ENCODE results near the gene PSMB5.

PSMB5 gene

GRCh38 chr14:22985894-22986507 is 48.7 kb downstream of the PSMB5 start:
- no peak for DNase-seq

GRCh38 chr14:22984959-22985658 is 49.6 kb downstream of the PSMB5 start:
- no peak for DNase-seq

- peak; percentile 98 for DNase-seq
Measured at GRCh38 chr14:22982477-22983245, 52.0 kb downstream of the PSMB5 start, which contains the start of gene AJUBA. AJUBA (minus strand) TSS chr14:22982551; CDS start chr14:22982266, 285 bp downstream.

GRCh38 chr14:22981876-22982476 is 52.7 kb downstream of the PSMB5 start:
- DNase-seq, result no peak

- DNase-seq, result no peak
Measured at GRCh38 chr14:22981090-22981875, 53.4 kb downstream of the PSMB5 start.

GRCh38 chr14:22980672-22981089 is 54.0 kb downstream of the PSMB5 start:
- DNase-seq, result peak; percentile 79

- peak; percentile 37 for DNase-seq
Measured at GRCh38 chr14:22979748-22980392, 54.8 kb downstream of the PSMB5 start.

- DNase-seq, result no peak
Measured at GRCh38 chr14:22978981-22979671, 55.6 kb downstream of the PSMB5 start.

GRCh38 chr14:22978487-22978837 is 56.2 kb downstream of the PSMB5 start:
- no peak for DNase-seq

GRCh38 chr14:22977684-22978486 is 56.8 kb downstream of the PSMB5 start:
- DNase-seq, result peak; percentile 90

- no peak for DNase-seq
Measured at GRCh38 chr14:22977434-22977683, 57.3 kb downstream of the PSMB5 start.

GRCh38 chr14:22976620-22977433 is 57.9 kb downstream of the PSMB5 start:
- DNase-seq, result peak; percentile 81

Measured in fibroblast of skin of right biceps (primary cell).